Myocyte (in vitro differentiated cells): ENCODE results near the gene FAM20B. TPM values are rescaled to one million over a fixed set of nuclear protein-coding genes. Genes with fewer than 3 reads are reported as not detected.
"Not testable (repeated sequence)": the region's sequence is repeated elsewhere in the genome, so short reads cannot be mapped to it uniquely, and the experiment has no call there.

Experiments
- DNase-seq: peaks from one replicate; pipeline ENCODE4 v3.0.0-alpha.2; 2012; ENCODE audit warnings: low read depth
- total RNA-seq: library from RNA; depleted of rRNA; stranded (reverse); fragments of >200 nt; gene quantifications from 2 replicates; pipeline ENCODE4 v1.2.3, GENCODE V29; 2014

FAM20B gene
- total RNA-seq, 1 donor from 2014 or later = 55.3 TPM

DNA sequence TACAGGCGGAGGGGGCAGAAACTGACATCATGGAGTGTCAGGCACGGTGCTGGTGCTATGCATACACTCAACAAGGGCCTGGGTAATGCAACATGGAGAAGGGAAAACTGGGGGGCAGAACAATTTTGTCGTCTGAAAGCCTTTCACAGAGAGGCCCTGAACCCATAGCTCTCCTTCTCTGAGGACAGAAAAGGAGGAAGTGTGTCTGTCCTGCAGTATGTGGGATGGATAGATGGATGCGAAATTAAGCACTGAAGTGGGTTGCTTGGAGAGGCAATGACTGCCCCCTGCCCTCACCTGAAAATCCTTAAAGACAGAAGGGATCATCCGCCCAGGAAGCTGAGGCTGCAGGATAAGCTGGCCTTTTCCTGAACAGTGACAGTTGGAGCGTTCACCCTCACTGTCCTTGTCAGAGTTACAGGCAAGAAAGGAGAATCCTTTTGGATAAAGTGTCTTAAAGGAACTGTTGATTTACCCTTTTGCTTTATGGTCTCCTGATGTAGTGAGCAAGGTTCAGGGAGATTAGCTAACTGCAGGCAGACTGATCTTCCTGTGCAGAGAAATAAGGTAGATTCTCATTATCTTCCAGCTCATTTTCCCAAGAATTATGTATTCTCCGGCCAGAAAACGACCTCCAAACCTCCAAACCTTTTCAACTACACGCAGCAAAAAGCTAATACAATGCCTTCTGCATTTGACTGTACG is 1.6 kb upstream of the FAM20B start:
- no peak for DNase-seq

DNA sequence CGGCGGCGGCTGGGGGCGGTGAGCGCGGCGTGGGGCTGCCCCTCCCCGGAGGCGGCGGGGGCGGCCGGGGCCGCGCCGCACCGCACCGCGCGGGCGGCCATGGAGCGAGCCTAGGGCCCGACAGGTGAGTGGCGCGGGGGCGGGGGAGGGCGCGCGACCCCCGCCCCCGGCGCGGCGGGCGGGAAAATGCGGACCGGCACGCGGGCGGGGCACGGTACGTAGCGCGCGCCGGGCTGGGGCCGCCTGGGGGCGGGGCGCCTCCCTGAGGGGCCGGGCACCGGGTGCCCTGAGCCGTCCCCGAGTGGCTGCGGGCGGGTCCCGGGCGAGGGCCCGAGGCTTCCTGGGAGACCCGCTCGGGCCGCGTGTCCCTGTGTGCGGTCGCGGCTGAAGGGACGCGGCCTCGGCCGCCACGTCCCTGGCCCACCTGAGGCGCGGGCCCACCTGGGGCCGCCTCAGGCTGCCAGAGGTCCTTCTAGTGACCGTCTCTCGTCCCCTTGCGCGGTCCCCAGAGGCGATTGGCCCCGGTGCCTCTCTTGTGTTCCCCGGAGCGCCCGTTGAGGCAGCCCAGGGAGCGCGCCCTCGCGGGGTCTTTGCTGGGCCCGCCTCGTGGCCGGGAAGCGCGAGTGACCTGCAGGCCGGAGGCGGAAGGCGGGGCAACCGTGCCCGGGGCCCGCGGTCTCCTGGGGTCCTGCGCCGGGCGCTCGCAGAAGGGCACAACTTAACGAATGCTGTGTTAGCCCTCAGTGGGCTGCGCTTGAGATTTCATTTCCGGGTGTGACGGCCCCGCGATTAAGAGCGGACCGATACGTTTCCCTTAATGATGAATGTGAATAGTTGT is 500 bp downstream of the FAM20B start:
- peak; percentile 79 for DNase-seq

DNA sequence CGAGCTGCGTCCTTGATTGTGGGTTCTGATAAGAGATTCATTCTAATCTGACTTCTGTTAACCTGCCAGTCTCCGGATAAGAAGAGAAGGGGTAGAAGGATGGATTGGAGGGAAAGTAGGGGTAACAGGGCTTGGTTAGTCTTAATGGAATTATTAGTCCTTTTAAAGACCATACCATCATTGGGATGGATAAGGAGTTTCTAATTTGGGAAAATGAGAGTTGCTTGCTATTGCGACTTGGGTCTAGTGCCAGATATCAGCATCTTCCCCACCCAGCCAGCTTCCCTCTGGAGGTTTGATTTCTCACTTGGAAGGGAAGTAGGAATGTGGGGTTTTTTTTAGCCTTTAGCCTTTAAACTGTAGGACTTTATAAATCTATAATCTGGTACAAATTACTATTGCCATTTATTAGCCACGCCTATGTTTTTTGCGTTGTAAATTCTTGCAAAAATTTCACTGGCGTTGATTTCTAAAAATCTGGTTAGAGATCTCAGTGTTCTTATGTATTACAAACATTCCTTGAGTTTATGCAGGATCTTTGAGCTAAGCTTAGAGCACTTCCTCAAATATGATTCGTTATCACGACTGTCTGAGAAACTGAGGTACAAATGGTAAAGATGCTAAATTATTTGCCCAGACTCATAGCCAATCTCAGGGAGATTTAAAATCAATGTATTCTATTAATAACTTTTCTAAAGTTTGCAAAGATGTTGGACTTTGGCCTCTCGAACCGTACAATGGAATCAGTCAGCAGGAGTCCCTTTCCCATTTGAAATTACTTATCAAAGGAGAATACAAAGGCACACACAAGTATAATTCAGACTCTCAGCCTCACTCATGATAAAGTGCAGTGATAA is 1.3 kb downstream of the FAM20B start:
- no peak for DNase-seq

DNA sequence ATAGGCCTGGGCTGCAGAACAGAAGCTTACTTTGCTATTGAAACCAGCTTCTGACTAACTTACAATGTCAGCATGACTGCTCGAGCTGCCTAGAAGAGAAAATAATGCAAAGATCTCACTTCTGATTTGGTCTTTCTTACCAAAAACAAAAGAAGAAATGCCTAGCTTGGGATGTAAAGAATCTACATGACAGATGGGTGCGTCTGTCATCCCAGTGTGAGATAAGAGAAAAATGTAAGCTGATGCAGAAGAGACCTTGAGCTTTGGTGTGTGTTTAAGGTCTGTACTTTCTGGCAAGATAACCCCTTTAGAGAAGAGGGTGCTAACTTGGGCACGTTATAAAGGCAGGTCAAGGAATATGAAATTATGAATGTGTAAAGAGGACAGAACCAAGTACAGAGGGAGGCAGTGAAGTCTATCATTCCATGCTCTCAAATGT is 3.6 kb downstream of the FAM20B start:
- no peak for DNase-seq

DNA sequence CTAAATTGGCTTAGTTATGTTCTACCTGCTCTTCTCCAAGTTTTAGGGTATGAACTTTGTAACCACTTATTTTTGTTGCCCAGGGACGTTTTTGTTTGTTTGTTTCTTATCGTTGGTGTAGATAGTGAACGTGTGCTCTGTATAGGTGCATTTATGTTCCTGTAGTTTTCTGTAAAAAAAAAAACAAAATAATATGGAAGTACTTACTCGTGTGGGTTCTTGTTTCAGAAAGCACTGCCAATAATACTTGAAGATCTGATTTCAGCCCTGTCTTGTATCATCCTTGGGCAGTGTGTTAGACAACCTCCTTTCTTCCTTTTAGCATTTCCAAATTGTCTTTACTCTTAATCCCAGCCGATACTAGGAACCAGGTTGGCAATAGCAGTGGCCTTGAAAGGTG is 4.4 kb downstream of the FAM20B start:
- DNase-seq = no peak

DNA sequence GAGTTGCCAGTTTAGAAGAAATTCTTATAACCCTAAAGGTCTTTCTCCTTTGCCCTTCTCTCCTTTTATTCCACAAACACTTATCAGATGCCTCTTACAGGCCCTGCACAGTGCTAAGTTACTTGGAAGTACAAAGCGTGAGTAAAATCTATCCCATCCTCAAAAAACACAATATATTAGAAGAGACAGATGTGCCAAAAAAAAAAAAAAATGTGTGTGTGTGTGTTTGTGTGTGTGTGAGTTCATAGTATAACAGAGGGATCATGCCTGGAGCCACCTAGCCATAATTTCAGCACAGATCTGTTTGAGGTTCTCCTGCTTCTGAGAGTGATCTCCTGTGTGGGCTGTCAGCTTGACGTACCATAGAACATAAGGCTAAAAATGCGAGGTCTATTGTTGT is 5.0 kb downstream of the FAM20B start:
- no peak for DNase-seq

DNA sequence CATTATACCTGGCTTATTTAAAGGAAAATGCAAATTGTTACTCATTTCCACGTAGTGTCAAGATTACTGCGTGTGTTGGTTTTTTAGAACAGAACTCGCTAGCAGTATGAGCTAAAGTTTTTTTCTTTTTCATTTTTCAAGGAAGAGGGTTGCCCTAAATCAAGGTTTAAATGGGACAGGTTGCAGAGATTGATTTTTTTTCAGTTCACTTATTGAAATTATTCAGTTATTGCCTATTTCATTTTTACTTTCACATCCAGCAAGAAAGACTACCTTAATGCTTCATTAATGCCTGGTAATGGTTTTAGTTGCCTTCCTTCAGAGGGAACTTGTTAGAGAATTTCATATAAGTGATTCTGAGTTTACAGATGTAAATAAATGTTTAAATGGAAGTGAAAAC is 5.6 kb downstream of the FAM20B start:
- no peak for DNase-seq

DNA sequence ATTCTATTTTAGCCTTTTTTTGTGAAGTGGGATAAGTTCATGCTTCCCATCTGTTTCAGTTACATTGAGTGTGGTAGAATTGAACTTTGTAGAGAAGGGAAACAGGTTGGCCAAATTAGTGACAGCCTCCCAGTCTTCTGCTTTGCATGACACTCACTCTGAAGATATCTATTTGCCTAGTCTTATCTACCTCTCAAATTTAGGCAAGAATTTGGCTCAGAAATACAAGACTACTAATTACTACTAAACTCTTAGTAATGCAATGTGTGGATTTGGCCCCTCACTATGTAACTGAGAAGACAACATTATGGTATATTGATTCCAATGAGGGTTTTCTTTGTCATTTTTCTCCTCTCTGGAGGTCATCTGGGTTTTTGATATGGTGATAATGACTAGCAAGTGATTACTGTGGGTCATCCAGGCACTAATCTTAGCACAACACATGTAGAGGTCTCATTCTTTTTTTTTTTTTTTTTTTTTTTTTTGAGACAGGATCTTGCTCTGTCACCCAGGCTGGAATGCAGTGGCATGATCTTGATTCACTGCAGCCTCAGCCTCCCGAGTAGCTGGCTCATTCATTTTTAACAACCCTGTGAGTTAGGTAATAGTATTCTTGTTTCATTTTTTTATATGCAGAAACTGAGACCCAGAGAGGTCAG is 6.3 kb downstream of the FAM20B start:
- DNase-seq = peak; percentile 53

DNA sequence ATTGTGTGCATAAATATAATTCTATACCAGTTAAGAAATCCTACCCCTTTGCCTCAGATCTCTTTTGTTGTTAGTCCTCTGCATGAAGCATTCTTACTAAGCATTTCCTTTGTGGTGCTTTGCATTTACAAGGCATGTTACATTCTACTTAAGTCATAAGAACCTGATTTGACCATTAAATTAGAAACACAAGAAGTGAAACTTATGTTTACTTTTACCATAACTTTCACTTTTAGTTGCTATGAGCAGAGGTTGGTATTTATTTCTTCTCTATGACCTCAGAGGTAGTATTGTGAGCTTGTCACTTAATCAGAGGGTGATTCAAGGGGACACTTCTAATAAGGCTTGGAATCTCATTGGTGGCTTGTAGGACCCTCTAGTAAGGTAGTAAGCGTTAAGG is 9.0 kb downstream of the FAM20B start:
- no peak for DNase-seq

DNA sequence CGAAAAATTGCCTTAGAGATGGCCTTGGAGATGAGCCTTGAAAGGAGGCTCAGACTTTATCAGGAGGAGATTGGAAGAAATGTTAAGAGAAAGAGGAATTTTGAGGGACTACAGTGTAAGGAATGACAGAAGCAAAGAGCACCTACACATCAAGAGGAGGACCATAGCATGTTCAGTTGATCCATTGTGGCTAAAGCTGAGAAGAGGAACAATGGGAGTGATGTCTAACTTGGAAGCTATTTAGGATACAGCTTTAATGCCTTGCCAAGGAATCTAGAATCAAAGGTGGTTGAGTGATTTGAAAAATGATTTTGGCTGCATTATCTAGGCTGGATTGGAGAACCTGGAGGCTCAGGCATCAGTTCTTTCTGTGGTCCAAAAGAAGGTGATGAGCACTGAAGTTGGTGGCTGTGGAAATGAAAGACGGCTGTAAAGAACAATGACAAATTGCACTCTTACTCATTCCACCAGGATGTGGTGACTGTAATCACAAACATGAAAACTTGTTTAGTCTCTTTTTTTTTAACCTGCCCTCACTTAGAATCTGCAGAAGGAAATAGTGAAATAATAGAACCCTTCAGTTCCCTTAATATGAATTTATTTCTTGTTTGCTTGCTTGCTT is 11.3 kb downstream of the FAM20B start:
- DNase-seq = no peak

DNA sequence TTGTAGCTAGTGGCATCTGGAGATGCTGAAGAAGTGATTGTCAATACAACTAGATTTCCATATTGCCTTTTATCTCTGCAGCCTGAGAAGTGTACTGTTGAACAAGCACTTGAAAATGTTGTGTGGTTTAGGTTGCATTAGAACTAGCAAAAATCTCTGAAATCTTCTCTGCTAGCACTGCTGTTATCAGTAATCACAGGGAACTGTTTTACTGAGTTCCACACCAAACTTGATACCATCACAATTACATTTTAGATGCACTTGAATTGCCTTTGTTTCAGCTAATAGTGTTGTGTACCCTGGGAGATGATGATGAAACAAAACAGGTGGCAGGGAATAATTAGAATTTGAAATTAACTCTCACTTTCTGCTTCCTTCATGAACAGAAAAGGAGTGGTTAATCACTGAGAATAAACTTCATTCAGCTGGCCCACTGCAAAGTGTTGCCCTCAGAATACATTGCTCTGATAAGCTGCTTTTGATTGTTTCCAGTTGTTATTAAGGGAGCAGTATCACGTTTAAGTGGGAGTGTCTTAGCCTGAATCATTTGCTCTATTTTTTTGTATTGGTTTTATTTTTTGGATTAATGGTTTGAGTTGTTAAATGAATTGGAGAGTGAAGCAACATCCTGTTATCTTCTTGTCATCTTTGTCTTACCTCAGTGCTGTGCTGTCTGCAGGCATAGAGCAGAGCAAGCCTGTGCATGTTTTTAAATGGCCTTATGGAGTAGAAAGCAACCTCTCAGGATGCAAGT is 13.0 kb downstream of the FAM20B start:
- peak; percentile 30 for DNase-seq

DNA sequence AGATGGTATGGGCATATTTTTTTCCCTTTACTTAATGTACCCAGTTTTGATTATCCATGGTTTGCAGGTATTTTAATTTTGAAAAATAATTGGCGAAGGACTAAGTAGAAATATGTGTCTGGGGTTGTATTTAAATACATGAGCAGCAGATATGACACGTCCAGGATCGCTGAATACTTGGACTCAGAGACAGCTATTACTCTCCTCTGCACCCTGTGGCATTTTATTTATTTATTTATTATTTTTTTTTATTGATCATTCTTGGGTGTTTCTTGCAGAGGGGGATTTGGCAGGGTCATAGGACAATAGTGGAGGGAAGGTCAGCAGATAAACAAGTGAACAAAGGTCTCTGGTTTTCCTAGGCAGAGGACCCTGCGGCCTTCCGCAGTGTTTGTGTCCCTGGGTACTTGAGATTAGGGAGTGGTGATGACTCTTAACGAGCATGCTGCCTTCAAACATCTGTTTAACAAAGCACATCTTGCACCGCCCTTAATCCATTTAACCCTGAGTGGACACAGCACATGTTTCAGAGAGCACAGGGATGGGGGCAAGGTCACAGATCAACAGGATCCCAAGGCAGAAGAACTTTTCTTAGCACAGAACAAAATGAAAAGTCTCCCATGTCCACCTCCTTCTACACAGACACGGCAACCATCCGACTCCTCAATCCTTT is 13.9 kb downstream of the FAM20B start:
- not testable (repeated sequence) for DNase-seq

DNA sequence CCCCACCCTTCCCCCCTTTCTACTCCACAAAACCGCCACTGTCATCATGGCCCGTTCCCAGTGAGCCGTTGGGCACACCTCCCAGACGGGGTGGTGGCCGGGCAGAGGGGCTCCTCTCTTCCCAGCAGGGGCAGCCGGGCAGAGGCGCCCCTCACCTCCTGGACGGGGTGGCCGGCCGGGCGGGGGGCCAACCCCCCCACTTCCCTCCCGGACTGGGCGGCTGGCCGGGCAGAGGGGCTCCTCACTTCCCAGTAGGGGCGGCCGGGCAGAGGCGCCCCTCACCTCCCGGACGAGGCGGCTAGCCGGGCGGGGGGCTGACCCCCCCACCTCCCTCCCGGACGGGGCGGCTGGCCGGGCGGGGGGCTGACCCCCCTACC is 14.5 kb downstream of the FAM20B start:
- DNase-seq = not testable (repeated sequence)

DNA sequence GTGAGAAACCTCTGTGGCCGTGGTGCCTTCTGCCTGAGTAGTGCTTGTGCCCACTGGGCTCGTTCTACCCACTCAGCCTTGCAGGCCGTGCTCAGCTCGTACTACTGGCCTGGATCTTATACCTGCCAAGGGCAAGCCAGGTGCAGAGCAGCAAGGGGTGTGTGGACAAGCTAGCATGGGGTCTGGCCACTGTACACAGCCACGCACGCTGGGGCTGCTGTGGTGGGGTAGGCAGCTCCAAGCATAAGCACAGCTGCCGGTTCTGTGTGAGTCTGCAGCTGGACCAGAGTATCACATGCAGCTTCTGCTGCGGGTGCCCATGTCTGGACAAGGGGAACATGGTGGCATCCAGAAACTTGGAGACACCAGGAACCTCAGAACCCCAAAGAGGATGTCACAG is 16.4 kb downstream of the FAM20B start:
- no peak for DNase-seq

DNA sequence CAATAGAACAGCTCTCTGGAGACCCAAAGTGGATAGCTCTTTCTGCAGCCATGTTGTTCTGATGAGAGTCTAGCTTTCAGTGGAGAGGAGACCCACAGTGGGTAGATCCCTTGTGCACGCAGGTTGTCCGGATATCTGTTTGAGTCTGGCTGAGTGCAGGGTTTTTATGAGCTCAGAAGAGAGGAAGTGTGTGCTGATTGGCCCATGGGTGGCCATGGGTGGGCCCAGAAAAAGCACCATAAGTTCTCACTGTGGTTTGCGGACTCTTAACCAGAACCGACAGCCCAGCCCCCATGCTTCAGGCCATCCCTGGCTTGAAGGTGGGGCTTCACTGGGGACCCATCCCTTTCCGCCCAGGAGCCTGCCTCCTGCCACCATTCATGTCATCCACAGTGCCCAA is 17.0 kb downstream of the FAM20B start:
- no peak for DNase-seq

DNA sequence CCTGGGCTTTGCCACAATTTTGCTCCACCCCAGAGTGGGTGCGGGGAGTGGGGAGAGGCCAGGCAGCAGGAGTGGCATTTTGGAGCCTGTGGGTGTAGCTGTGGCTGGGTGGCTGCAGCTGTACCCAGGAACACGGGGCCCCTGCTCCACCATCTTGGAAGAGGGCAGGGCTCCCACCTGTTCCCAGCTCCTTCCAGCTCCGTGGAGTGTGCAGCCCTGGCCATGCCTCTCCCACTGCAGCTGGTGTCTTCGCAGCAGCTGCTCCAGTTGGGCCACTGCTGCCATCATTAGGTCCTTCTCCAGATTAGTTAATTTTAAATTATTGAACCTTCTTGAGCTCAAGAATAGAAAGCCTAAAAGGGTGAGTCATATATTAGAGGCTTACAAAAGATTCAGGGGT is 17.6 kb downstream of the FAM20B start:
- DNase-seq = peak; percentile 95

DNA sequence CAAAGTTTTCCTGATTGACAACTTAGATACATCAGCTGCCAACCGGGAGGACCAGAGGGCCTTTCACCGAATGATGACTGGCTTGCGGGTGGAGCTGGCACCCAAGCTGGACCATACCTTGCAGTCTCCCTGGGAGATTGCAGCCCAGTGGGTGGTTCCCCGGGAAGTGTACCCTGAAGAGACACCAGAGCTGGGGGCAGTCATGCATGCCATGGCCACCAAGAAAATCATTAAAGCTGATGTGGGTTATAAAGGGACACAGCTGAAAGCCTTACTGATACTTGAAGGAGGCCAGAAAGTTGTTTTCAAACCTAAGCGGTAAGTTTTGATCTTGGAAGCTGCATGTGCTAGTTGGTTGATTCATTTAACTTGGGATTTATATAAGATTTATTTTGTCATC is 18.2 kb downstream of the FAM20B start:
- DNase-seq = no peak

DNA sequence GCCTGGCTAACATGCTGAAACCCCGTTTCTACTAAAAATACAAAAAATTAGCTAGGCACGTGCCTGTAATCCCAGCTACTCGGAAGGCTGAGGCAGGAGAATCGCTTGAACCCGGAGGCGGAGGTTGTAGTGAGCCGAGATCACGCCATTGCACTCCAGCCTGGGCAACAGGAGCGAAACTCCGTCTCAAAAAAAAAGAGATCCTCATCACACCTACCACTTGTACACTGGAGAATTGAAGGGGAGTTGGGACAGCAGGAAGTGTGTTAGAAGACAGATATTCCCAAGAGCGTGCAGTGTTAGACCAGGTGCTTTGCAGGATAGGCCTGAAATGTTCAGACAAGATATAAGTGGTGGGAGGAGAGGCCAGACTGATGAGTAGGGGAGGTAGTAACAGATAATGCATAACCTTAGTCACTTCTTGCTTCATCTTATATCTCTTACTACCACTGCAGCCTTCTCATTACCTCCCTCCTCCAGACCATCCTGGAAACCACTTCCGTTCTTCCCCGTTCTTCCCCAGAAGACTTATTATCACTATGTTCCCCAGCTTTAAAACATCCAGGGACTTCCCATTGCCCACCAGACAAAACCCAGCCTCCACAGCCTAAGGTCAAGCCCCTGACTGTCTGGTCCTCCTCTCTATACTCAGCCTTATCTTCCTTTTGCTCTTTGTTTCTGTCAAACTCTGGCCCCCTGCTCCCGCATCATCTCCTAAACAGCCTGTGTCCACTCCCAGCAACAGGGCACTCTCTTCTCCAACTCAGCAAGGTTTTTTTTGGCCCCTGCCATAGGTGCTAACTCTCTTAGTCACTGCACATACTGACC is 21.3 kb downstream of the FAM20B start:
- no peak for DNase-seq

DNA sequence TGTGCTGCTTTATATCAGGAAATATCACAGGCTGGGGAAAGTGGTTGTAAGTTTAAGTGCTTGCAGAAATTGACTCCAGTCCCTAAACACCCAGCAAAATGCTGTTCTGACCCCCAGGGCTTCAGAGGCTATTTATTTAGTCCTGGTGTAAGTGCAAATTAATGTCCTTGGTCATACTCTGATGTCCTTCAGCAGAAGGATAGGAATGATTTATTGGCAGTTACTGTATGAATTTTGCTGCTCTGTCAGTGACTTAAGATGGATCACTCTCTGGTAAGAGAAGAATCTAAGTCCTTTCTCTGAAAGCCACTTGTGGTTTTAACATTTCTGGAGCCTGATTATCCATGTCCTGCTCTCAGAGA is 21.9 kb downstream of the FAM20B start:
- peak; percentile 33 for DNase-seq
